Right lobe of liver (tissue), 6 donors: ENCODE results near the gene XPA. TPM values are rescaled to one million over a fixed set of nuclear protein-coding genes. Genes with fewer than 3 reads are reported as not detected.

Experiments used
- ATAC-seq, 4 donors: fragments of 200-7000 bp; cut with Tn5 transposase; one replicate each; pipeline ENCODE4 v1.9.1; 2020; ENCODE audit warnings: mild to moderate bottlenecking in 4 of 4, moderate library complexity in 4 of 4
- DNase-seq, 3 donors: peaks; one replicate each; pipeline ENCODE4 v3.0.0-alpha.2; 2020
- H3K27ac ChIP-seq, 3 donors: fragments of 200-600 bp; one replicate each; pipeline ENCODE4 v1.8.0; 2022
- H3K27me3 ChIP-seq, 2 donors: fragments of 200-600 bp; one replicate each; pipeline ENCODE4 v1.8.0; 2022
- H3K36me3 ChIP-seq, 4 donors: fragments of 200-600 bp; sonication (generic) in 1 of 4; one replicate each; pipeline versions ENCODE4 v1.5.1 to v1.8.0; 2017 to 2022; ENCODE audit warnings: control low read depth in 1 of 4
- H3K4me1 ChIP-seq, 4 donors: fragments of 200-600 bp; sonication (generic) in 1 of 4; one replicate each; pipeline versions ENCODE4 v1.5.1 to v1.8.0; 2017 to 2022; ENCODE audit warnings: control low read depth in 1 of 4
- H3K4me3 ChIP-seq, 3 donors: fragments of 200-600 bp; one replicate each; pipeline ENCODE4 v1.8.0; 2022
- H3K9me3 ChIP-seq, 4 donors: fragments of 200-600 bp; sonication (generic) in 1 of 4; one replicate each; pipeline versions ENCODE4 v1.5.1 to v1.8.0; 2017 to 2022; ENCODE audit warnings: control low read depth in 1 of 4
- CTCF ChIP-seq, 4 donors: fragments of 200-600 bp in 3 of 4; fragments of 450-650 bp in 1 of 4; IDR thresholded peaks; one replicate each; pipeline versions ENCODE4 v1.5.1 to v1.8.0; 2016 to 2022; ENCODE audit warnings: antibody characterized with exemption in 4 of 4, mild to moderate bottlenecking in 2 of 4
- POLR2A ChIP-seq: fragments of 450-650 bp; IDR thresholded peaks from one replicate; pipeline ENCODE4 v1.6.1; 2017; ENCODE audit warnings: antibody characterized with exemption, mild to moderate bottlenecking
- WGBS: methylation state at CpG from one replicate; pipeline ENCODE4 v1.1.6; 2018; ENCODE audit warnings: low coverage, low lambda C conversion rate; ENCODE audit not compliant: insufficient coverage; ENCODE audit errors: missing lambda C conversion rate; 5-methylcytosine and 5-hydroxymethylcytosine counted together
- intact Hi-C, 2 donors: fragments of 100-400 bp; cut with DNase I; formaldehyde crosslinking; loops; one replicate each; pipeline versions ENCODE4 v1.11.2 to v1.14.1; 2022
- total RNA-seq, 6 experiments: library from RNA; depleted of rRNA in 2 of 6; stranded (reverse); fragments of >200 nt in 2 of 6; fragmentation: NEBNext Ultra II Directional in 3 of 6; extraction: Animal tissue kit (Norgen Biotek cat#: 25700) in 3 of 6; gene quantifications; one replicate each; pipeline versions ENCODE4 v1.1.0 to v1.2.4, GENCODE V29; 2016 to 2023
- donor health status: DM: no; HTN: yes; CAD: no.
- donor health status: DM: no; HTN: no; CAD: no.
- donor health status: DM: no; HTN: no; CAD: no.
- donor health status: DM: no; HTN: yes; CAD: no.
- donor health status: DM: no; HTN: yes; CAD: no.

XPA gene
- total RNA-seq, 6 experiments from 2014 or later: 4.4 to 9.0 (median 6.7) TPM

GRCh38 chr9:97659771-97660170 is 37.4 kb downstream of the XPA start:
- ATAC-seq (peak in 1 of 4 donors; percentile 11), DNase-seq (no peak)
- no peak overlapping the region for H3K27ac ChIP-seq

DNA sequence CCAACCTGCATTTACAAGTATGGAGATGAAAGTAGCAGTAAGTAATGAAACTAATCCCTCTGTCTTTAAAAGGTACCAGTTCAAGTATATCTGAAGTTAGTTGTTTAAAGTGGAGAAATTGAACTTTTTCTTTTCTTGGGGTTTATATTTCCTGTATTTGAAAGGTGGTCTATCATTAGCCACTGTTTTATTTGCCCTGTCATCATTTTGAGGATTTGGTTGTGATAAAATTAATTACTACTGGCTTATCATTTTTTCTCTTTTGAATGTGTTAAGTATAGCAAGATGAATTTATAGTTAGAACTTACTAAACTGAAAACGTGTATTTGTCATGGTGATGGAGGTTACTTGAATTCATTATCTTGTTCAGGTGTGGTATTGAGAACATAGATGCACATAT is 38.4 kb downstream of the XPA start:
- DNase-seq: no peak
- TF ChIP-seq CTCF (IDR thresholded peaks at IDR 0.05): no peak
- no peak for TF ChIP-seq POLR2A
- no peak overlapping the region for H3K27ac ChIP-seq

More at GRCh38 chr9:97659771-97660170, 37.4 kb downstream of the XPA start:
- Histone ChIP-seq H3K4me3 (no peak overlapping the region), H3K27me3 (no peaks in the 10 kb centered on the region), H3K4me1 (no peaks in the 10 kb centered on the region), H3K9me3 (no peaks in the 10 kb centered on the region), H3K36me3 (peaks cover 0 to 91% (median 36%) of the 10 kb centered on the region in 4 donors)
- intact Hi-C loops: no loop called here
- no peak for TF ChIP-seq POLR2A
- TF ChIP-seq CTCF (IDR thresholded peaks at IDR 0.05): no peak
- 81% methylated on average over 3 of the region's 3 CpGs for WGBS

DNA sequence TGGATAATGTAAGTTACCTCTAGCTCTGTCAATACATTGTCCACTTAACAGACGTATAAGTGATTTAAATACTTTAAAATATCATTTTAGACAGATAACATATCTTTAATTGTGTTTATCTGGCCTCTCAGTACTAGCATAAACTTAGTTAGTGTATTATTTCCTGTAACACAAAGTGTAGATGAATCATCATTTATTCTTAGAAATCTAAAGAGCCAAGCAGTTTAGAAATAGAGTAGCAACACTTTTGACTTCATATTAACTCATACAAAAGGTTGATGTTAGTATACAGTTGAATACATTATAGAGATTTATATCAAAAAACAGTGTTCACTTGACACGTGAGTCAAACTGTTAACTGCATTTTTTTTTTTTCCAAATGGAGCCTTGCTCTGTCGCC is 45.5 kb downstream of the XPA start:
- H3K27me3 ChIP-seq: no peaks in the 10 kb centered on the region
- 75% methylated on average over 3 of the region's 3 CpGs for WGBS
- no peak overlapping the region for H3K27ac ChIP-seq
- H3K4me3 ChIP-seq: no peak overlapping the region
- no peaks in the 10 kb centered on the region for H3K9me3 ChIP-seq
- no peak for TF ChIP-seq POLR2A
- intact Hi-C loops: no loop called here
- ATAC-seq (no peak), DNase-seq (no peak)
- peaks cover 0 to 56% (median 8%) of the 10 kb centered on the region in 4 donors for H3K36me3 ChIP-seq
- H3K4me1 ChIP-seq: peaks cover 0 to 5% (median 2%) of the 10 kb centered on the region in 4 donors

More for the DNA sequence above, 38.4 kb downstream of the XPA start:
- no peaks in the 10 kb centered on the region for H3K4me1 ChIP-seq
- H3K9me3 ChIP-seq: no peaks in the 10 kb centered on the region
- WGBS: 75% methylated on average over 1 of the region's 1 CpG
- H3K4me3 ChIP-seq: no peak overlapping the region
- intact Hi-C loops: no loop called here
- no peak for ATAC-seq
- no peaks in the 10 kb centered on the region for H3K27me3 ChIP-seq
- peaks cover 0 to 90% (median 35%) of the 10 kb centered on the region in 4 donors for H3K36me3 ChIP-seq

DNA sequence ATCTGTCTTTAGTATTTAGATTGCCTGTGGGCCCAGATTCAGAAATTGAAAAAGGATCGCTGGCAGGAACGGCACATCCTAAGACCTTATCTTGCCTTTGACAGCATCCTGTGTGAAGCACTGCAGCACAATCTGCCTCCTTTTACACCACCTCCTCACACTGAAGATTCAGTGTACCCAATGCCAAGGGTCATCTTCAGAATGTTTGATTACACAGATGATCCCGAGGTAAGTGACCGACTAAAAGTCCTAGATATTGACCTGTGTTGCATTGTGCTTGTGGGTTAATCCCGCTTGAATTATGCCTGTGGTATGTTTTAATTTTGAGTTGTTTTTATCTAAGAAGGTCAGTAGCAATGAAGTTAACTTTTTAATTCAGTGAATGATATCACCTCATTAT is 49.1 kb downstream of the XPA start:
- ATAC-seq (peak; percentile 74 to 91 (median 81)), DNase-seq (no peak)
- WGBS: 46% methylated on average over 5 of the region's 5 CpGs
- H3K4me3 ChIP-seq: no peak overlapping the region
- no peaks in the 10 kb centered on the region for H3K27me3 ChIP-seq
- H3K4me1 ChIP-seq: peaks cover 0 to 13% (median 2%) of the 10 kb centered on the region in 4 donors
- H3K36me3 ChIP-seq: peaks cover 0 to 32% (median 6%) of the 10 kb centered on the region in 4 donors
- H3K9me3 ChIP-seq: no peaks in the 10 kb centered on the region
- H3K27ac ChIP-seq: no peak overlapping the region
- intact Hi-C loops: no loop called here
- no peak for TF ChIP-seq CTCF (IDR thresholded peaks at IDR 0.05)
- TF ChIP-seq POLR2A: no peak

DNA sequence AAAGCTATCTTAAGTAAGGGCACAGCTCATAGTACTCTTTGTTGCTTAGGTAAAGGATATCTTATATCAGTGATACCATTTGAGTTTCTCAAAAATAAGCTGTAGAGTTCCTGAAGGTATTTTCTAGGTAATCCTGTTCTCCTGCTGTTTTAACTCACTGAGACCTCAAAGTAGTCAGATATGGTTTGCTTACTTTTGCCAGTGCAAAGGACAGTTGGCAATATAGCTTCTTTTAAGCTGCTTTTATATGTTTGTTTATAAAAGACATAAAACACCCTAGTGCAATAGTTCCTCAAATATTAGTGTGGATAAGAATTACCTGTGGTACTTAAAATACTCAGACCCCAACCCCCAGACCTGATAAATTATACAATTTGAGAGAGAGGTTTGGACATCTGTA is 51.4 kb downstream of the XPA start:
- Histone ChIP-seq H3K9me3 (no peaks in the 10 kb centered on the region), H3K27me3 (no peaks in the 10 kb centered on the region), H3K27ac (no peak overlapping the region), H3K4me1 (peaks cover 0 to 13% (median 2%) of the 10 kb centered on the region in 4 donors), H3K36me3 (peaks cover 0 to 51% (median 7%) of the 10 kb centered on the region in 4 donors), H3K4me3 (no peak overlapping the region)
- ATAC-seq (peak in 3 of 4 donors; percentile 22 to 52 (median 49)), DNase-seq (no peak)
- no peak for TF ChIP-seq POLR2A
- no peak for TF ChIP-seq CTCF (IDR thresholded peaks at IDR 0.05)
- intact Hi-C loops: no loop called here
